Hypothalamus (tissue), 51 donors: ENCODE results near the gene JAG1.

Source experiments
- DNase-seq, 51 donors: peaks; one replicate each; lab custom pipeline; 2025; lab: John Stamatoyannopoulos, UW

JAG1 gene

DNA sequence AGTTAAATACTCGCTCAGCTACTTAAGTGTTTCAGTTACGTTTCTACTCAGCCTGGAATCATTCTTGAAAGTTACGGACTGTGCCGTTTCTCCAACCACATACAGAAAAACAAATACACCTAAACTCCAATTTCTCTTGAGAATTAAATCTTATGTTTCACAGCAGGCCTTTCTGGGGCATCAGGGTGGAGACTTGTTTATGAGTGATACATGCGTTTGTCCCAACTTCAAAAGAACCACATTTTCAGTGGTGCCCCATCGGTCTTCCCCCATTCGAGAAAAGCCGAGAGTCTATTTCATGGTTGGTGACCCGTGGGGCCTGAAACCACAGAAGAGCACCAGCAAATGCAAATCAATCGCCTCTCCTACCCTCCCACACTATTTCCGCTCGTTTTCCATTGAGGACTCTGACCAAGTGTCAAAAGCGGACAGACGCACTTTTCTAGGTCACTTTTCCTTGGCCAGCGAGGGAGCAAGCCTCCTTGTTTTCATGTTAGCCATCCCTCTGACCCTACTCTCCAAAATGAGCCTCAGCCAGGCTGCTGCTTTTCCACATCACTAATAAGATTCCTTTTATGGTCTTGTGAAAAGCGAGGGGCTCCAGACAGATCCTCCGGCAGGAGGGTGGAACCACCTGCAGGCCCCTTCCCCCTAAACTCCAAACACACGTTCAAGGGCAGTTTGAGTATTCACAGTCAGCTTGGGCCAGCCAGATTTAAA lies 3.1 kb downstream of the JAG1 start:
- no peak for DNase-seq

DNA sequence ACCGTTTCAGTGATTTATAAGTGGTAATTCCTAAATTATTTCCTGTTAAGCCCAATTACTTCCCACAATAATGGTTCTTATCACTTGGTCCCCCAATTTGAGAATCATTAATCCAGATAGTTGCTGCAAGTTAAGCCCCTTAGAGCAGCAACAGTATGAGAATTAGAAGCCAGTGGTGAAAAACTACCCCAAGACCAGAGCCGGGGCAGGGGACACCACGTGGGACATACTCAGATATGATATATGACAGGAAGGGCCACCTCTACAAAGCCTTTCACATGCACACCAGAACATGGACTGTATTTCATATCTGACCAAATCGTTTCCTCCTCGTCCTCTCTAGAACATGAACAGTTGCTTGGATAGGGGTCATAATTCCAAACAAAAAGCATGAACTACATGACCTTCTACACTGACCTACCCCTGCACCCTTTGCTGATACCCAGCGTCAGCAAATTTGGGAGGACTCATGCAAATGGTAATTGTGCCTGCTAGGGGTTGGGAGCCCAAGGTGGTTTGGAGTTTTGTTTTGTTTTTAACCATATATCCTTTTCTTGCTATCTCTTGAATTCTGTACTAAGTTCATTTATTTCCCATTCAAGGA lies 3.9 kb downstream of the JAG1 start:
- no peak for DNase-seq

DNA sequence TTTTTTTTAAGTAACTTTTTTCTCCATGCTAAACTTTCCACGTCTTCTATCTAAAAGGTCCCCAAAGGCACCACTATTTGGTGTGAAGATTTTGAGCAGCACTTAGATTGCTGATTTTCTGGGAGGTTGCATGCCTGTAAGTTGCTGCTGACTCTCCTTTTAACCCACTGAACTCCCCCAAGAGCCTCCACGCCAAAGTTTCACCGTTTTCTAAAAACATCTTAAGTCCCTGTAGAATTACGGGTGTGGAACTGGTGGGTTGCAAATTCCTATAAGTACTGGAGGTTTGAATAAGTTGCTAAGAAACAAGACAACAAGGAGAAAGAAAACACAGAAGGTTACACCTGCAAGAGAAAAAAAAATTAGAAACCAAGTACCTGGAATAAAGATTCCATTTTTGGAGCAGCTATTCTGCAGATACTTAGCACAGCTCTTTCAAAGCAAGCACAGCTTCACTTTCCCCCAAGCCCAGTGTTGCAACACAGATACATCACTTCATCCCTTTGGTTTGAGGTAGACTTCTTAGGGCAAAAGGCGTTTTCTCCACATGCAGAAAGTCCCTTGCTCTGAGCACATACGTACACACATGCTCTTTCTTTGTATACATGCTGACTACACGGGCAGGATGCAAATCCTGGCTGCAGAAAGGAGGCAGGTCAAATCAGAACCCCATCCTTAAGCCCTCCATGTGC lies 5.0 kb downstream of the JAG1 start:
- no peak for DNase-seq

DNA sequence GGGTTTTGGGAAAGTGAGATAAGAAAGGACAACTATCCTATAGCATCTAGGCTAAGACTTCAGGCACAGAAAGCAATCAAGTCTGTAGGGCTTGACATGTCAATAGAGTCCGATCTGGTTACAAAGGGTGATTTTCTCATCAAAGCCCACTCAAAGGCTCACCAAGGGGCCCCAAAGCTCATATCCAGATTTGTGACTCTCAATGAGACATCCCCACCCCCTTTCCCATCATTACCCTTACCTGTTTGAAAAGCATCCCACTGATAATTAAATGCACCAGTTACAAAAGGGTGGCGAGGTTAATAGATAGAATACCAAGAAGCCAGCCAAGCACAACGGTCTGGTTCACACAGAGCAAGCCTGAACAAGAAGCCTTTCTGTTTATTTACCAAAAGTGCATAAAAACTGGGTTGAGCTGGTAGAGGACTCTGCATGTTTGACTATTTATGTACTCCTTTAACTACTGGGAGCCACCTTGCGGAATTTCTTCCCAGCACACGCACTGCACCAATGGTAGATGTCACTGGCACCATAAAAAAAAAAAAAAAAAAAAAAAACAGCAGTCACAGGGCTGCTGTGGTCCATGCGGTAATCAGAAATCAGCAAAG lies 6.1 kb downstream of the JAG1 start:
- no peak for DNase-seq

DNA sequence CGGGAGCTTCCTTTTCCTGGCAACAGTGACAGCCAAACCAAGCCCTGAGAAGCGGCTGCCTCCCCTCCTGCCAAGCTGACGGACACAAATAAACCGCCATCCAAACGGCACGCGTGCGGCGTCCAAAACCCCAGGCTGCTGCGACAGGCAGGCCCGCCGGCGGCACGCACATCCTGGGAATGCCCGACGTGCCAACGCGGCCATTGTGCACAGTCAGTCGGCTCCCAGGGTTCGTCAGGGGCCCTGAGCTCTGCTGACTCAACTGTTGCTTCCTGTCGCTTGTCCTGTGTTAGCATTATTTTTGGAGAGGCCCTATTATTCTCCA lies 6.8 kb downstream of the JAG1 start:
- DNase-seq, result peak in 25 of 51 donors; percentile 7 to 46 (median 32)

DNA sequence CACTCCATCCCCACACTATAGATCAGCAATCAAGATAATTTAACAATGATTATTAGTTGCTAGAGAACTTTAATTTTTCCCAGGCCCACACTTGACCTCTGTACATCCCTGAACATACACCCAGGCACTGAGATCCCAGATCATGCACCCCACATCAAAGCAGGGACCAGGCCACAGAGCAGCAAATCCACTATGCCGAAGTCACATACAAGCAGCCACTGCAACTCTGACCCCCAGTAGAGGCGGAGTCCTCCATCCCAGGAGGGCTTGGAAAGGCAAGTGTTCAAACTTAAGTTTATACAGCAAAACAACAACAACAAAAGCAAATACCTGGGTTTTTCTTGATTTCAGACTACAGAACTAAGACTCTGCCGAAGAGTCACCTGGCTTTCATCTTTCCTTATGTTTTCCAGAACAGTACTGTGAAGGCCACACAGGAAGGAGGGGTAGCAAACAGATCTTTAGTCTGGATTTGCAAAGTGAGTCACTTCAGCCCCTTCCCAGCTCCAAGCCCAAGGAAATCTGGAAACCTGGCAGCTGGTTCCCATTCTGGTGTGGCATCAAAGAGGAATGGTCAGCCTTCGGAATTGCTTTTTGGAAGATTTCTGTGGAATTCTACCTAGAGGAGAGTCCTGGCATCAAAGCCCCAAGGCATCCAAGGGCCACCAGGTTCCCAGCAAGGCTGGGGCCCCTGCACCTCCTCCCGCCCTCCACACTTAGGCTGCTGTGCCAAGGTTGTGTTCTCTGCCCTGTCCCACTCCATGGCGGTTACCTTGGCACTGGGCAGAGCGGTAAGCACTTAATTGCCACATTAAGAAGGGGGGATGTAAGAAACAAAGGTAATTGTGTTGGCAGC lies 7.3 kb downstream of the JAG1 start:
- DNase-seq, result no peak

DNA sequence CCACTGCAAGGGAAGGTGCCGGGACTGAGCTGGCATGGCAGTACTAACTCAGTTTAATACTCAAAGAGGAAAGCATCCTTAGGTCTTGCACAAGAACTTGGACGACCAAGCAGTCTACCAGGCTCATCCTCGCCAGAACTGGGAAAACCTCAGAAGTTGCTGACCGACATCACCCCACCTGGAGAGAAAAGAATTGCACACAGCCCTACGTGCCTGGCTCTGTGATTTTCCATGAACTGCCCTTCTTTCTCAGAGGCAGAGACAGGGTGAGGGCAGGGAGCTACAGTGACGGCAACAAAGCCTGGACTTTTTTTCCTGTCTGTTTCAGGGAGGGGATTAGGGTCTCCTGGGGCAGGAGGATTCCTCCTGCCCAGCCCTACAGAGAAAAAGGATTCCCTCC lies 8.0 kb downstream of the JAG1 start:
- DNase-seq, result no peak

DNA sequence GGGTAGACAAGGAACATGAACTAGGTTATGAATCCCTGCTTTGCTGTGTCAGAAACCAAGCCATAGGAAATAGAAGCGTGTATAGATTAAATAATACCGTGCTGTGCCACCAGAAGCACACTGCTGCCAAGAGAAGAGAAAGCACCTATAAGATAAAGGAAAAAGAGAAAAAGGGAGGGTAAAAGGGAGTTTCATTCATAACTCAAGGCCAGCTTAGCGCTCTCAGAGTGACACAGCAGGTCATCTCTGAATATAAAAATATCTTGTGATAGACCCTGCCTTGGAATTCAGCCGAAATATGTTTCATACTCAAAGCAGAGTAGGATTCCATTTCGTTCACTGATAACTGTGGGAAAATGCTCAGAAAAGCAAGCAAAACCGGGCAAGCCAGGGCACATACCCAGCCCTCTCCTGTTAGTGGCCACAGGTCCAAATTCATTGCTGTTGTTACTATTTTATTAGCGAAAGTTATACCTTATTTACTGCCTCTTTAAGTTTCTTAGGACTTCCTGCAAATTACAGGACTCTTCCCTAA lies 8.7 kb downstream of the JAG1 start:
- no peak for DNase-seq

DNA sequence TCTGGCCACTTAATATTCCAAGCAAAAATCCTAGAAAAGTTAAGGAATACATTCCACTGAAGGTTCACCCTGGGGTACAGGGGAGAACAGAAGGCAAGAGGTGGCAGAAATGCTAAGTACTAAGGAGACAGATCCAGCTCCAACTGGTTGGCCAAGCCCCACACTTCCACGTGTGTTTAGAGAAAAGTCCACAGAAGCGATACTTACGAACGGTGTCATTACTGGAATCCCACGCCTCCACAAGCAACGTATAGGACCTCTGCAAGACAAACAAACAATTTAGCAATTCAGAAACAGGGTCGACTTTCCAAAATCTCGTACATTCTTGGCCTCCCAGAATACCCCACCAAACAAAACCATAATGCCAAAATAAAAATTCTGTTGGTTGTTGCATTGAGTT lies 10.0 kb downstream of the JAG1 start:
- no peak for DNase-seq

DNA sequence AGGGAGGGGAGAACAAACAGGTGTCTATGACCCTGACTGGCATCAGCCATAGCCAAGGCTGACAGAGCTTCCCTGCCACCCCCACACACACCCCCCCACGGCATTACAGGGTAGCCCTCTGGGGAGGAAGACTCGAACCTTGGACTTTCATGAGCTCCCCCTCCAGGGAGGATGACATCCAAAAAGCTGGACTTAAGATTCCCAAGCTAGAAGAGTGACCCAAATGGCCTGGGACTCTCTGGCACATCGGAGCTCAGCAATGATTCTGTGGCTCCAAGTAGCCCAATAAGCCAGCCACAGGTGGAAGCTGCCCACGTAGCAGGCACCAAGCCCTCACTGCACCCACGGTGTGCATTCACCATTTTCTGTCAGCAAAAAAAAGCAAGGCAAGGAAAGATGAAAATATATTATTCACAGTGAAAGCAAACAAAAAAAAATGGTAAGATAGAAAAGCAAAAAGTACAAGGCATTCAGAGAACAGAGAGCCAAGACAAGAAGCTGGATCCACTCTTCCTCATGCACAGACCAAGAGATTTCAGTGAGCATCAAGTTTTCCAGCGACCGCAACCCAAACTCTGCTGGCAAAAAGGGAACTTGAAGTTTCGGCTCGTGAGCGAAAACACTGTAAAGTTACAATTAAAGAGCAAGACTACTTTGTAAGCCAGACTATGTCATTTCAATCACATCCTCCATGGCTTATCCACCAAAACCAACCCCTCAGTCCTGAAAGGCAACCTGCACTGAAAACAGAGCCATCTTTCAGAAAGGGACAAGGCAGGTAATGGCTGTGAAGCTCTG lies 10.9 kb downstream of the JAG1 start:
- DNase-seq, result no peak

DNA sequence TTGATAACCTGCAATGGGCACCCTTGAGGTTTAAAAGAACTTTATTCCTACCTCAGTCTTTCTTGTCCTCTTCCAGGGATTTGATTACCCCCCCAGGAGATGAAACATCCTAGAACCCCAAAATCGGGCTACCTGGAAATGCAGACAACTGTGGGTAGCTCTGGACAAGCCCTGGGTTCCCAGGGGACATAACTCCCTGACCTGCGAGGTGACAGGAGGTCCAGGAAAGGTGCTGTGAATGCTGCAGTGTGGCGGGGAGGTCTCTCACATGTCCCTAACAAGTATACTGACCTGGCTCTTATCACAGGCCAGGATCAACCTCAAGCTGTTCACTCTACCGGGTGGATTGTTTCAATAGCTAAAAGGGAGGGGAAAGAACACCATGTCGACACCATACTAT lies 11.6 kb downstream of the JAG1 start:
- no peak for DNase-seq

DNA sequence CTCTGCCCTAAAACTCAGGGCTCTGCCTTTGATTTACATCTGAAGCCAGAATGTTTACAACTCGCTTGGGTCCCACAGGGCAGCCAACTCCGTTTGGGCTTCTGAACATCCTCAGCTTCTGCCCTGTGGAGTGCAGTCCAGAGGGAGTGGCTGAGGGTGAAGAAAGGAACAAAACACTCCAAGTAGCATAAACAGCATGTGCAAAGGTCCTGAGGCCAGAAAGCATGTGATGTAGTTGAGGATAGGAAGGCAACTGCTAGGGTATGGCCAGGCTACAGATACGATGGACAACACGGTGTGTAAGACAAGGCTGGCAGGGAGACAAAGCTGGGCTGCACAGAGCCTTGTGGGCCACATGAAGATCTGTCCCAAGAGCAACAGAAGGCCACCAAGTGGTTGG lies 12.5 kb downstream of the JAG1 start:
- no peak for DNase-seq

DNA sequence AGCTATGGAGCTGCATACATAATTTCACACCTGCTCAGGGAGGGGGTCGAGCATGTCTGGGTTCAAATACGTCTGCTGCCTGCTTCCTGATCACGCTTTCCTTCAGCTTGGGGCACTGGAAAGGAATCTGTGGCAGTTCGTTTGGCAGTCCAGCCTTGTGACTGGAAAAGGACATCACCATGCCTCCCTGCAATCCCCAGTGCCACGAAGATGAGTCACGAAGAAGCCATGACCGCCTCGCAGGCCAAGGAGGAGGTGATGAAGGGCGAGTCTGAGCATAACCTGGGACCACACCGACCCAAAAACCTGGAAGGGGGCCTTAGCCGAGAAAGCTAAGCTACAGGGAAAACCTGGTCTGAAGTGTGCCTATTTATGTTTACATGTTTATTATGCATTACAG lies 13.1 kb downstream of the JAG1 start:
- DNase-seq, result no peak

DNA sequence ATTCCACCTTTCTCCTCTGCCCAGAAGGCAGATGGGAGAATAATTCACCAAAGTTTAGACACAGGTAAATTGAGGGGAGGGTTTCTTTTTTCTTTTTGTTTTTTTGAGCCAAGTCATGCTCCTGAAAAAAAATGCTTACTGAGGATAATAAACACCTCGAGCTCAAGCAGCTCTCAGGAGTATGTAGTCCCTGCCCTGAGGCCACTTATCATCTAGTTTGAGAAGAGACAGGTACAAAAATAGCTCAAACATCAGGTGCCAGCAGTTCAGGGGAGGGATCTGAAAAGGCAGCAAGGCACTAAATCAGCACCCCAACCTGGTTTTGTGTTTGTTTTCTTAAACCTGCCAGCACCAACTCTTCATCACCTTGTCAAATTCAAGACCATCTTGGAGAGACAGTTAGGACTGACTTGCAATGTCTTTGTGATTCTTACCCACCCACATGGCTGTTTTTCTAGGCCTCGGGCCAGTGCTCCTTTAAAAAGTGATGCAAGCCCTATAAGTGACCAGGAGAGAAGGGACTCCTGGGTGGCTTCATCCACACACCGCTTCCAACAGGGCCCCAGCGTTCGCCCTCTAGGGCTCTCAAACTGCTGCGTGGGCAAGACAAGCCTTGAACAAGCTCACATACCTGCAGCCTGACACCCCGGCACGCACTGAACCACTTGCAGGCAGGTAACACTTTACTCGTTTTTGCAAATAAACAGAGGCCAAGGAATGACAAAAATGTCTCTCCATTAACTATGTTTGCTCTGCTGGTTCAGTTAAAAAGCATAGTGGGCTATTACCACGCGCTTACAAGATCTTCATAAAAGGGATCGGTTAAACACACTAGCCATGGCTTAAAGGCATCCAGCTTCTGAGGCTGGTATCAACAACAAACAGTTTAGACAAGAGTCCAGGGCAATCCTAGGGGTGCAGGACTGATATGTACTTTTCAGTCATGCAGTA lies 13.9 kb downstream of the JAG1 start:
- DNase-seq, result no peak

DNA sequence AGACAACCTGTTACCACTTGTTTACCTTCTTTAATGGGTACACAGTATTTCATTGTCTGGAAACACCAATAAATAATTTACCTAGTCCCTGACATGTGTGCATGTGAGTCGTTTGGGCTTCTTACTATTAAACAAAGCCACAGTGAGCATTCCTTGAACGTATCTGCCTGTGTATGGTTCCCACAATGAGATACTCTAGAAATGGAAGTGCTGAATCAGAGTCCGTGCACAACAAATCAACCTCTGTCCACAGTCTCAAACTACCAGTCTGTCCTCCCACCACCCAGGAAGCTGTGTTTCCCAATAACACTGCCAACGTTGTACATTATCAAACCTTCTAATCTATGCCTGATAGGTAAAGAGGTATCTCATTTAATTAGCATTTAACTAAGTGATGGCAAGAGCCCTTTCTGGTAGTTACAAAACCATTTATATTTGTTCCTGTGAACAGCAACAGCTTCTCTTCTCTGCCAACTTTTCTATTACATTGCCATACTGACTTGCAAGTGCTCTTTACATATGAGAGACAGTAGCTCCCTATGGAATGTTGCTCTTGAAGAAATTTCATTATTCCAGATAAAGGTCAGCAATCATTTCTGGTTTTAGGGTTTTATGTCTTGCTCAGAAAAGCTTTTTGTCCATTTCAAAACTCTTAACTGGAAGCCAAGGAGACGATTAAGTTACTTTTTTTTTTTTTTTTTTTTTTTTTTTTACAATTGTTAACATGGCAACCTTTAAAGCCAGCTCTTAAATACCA lies 14.7 kb downstream of the JAG1 start:
- no peak for DNase-seq

DNA sequence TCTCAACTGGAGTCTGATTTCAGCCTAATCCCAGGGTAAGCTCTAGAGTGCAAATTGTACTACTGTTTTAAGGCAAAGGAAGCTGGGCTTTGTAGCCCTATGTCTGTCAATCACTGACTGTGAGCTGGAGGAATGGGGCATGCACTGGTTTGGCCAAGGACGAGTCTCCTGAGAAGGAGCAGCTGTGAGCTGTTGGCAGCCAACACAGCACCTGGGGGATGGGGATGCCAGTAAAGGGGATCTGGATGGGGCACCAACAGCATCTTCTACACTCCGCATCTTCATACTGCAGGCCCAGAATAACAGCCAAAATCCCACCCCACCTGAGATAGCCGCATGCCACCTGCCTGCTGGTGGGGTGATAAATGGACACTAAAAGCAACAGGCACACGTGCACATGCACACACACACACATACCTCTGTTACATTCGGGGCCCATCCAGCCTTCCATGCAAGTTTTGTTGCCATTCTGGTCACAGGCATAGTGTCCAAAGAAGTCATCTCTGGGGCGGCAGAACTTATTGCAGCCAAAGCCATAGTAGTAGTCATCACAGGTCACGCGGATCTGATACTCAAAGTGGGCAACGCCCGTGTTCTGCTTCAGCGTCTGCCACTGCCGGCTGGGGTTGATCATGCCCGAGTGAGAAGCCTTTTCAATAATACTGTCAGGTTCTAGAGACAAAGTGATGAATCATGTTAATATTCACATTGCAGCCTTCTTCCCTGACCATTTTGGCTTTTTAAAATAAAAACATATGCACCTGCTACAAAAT lies 15.6 kb downstream of the JAG1 start:
- no peak for DNase-seq

DNA sequence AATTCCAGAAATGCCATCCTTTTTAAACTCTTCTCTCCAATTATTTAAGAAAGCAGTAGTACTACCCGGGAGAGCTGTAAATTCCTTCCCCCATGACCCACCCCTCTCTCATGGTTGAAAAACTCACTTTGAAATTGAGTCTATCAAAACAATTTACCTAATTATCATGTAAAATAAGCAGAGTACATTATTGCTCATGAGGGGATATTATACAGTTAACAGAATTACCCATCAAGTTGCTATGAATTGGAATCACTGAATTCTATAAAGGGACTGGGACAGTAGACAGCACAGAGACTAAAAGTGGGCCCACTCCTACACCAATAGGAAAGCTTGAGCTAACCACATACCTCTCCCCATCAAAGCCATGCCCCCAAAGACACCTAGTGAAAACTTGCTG lies 16.3 kb downstream of the JAG1 start:
- DNase-seq, result no peak
